ENCODE measurements around the gene TMEM33. TPM values are rescaled to one million over a fixed set of nuclear protein-coding genes. Genes with fewer than 3 reads are reported as not detected.

Gene TMEM33
- total and polyA plus RNA-seq, 2 of the 8 experiments (the other 6 are each of a cell fraction or from before 2014, with no cell fraction given) = 72.5 to 94.4 TPM

DNA sequence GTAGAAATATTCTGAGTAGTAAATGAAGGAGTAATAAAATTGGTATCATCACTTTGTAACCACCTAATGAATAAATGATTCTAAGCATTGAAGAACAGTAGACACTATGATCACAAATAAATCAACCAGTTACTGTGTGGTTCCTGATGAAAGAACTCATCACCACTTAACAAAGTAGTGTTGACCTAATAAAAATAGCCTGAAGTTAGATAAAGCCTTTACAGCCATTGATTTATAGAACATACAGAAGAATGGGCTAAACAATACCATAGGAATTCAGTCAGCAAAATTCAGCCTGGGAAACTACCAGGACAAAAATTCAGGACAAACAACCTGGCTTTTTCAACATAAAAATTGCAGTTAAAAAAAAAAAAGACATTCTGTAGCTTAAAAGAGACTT is 64.1 kb downstream of the TMEM33 start:
- Histone ChIP-seq H3K4ac (replicated peaks; ENCODE audit: insufficient read length, low read depth, low read length) (no peak overlapping the region), H2BK15ac (ENCODE audit: low read length) (no peak overlapping the region), H3K23ac (ENCODE audit: insufficient read length) (no peak overlapping the region), H3K9ac (replicated peaks in 1 of 4; ENCODE audit: extremely low read depth in 1 of 4, low read depth in 3 of 4, low read length in 3 of 4) (no peak overlapping the region), H2AFZ (ENCODE audit: low read length) (no peak overlapping the region), H3K4me1 (replicated peaks in 1 of 4; ENCODE audit: control insufficient read depth in 3 of 4, insufficient read depth in 4 of 4, low read length in 3 of 4) (no peaks in the 10 kb centered on the region), H3K79me2 (ENCODE audit: control insufficient read depth in 1 of 2, insufficient read depth in 2 of 2, low read length in 2 of 2) (peaks cover 0 to 55% of the 10 kb centered on the region in 2 experiments; a peak in 2 of 4 replicates), H2BK120ac (replicated peaks; ENCODE audit: low read depth, low read length) (no peak overlapping the region), H3K56ac (replicated peaks; ENCODE audit: insufficient read length, low read depth, low read length) (no peak overlapping the region), H3K27me3 (replicated peaks in 1 of 4; ENCODE audit: control insufficient read depth in 3 of 4, extremely low read depth in 1 of 4, insufficient read depth in 3 of 4, low read length in 3 of 4) (no peaks in the 10 kb centered on the region), H2AK5ac (ENCODE audit: low read depth, low read length) (no peak overlapping the region), H3K9me3 (ENCODE audit: insufficient read depth in 2 of 2, low read depth in 1 of 2, low read length in 1 of 2) (no peaks in the 10 kb centered on the region), H2BK12ac (ENCODE audit: low read depth, low read length) (no peak overlapping the region), H3K23me2 (ENCODE audit: low read depth, low read length) (no peaks in the 10 kb centered on the region), H4K20me1 (replicated peaks in 1 of 2; ENCODE audit: control insufficient read depth in 1 of 2, insufficient read depth in 2 of 2, low read length in 2 of 2) (peaks cover 0 to 3% of the 10 kb centered on the region in 2 experiments), H3K4me2 (ENCODE audit: insufficient read depth in 1 of 2, low read depth in 2 of 2, low read length in 2 of 2) (no peak overlapping the region), H3K79me1 (ENCODE audit: low read depth, low read length) (peaks cover 3% of the 10 kb centered on the region; the same call in 1 of the 2 replicates), H3K4me3 (ENCODE audit: extremely low read depth in 1 of 4, insufficient read depth in 2 of 4, low read depth in 3 of 4, low read length in 4 of 4) (no peak overlapping the region), H2BK5ac (ENCODE audit: low read depth, low read length) (no peak overlapping the region), H3K18ac (ENCODE audit: extremely low read depth, low read length) (no peak overlapping the region), H2BK20ac (ENCODE audit: low read length) (no peak overlapping the region), H3K14ac (ENCODE audit: insufficient read length) (no peak overlapping the region), H4K91ac (replicated peaks; ENCODE audit: insufficient read length, low read length) (no peak overlapping the region), H4K5ac (ENCODE audit: insufficient read length, low read depth, low read length) (no peak overlapping the region), H3K36me3 (ENCODE audit: control insufficient read depth in 2 of 4, insufficient read depth in 4 of 4, low read length in 3 of 4) (peaks cover 0 to 9% (median 1%) of the 10 kb centered on the region in 4 experiments; a peak in 3 of 8 replicates), H4K8ac (ENCODE audit: extremely low read depth, insufficient read depth, low read length) (no peak overlapping the region), H3K27ac (ENCODE audit: low read depth, low read length) (no peak overlapping the region)
- CTCF ChIA-PET (ENCODE audit: partially characterized antibody) = no interaction called here
- no peak for DNase-seq (ENCODE audit: low read depth in 1 of 2, low spot score in 2 of 2)
- FAIRE-seq = no peak
- POLR2A ChIA-PET (ENCODE audit: partially characterized antibody) = no interaction called here
- no peak for TF ChIP-seq FOSL1 (IDR thresholded peaks at IDR 0.05; ENCODE audit: insufficient read depth, low read depth, low read length)

All from H1 (cell line).